ENCODE measurements around the gene RPL22.

GRCh38 chr1:6200188-6200809, 904 bp upstream of the RPL22 start:
- TF ChIP-seq, protein P1, sequence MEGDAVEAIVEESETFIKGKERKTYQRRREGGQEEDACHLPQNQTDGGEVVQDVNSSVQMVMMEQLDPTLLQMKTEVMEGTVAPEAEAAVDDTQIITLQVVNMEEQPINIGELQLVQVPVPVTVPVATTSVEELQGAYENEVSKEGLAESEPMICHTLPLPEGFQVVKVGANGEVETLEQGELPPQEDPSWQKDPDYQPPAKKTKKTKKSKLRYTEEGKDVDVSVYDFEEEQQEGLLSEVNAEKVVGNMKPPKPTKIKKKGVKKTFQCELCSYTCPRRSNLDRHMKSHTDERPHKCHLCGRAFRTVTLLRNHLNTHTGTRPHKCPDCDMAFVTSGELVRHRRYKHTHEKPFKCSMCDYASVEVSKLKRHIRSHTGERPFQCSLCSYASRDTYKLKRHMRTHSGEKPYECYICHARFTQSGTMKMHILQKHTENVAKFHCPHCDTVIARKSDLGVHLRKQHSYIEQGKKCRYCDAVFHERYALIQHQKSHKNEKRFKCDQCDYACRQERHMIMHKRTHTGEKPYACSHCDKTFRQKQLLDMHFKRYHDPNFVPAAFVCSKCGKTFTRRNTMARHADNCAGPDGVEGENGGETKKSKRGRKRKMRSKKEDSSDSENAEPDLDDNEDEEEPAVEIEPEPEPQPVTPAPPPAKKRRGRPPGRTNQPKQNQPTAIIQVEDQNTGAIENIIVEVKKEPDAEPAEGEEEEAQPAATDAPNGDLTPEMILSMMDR (IDR thresholded peaks at IDR 0.05; ENCODE audit: borderline replicate concordance, extremely low read depth, low read length, poor library complexity, severe bottlenecking) = no peak
- TF ChIP-seq EZH2 (IDR thresholded peaks at IDR 0.05; ENCODE audit: borderline replicate concordance, low read depth, low read length, severe bottlenecking) = no peak

Data from DND-41 (cell line).